HG03039 (cell line): ENCODE data around the gene NAPG.
"Not testable (repeated sequence)": the region's sequence is repeated elsewhere in the genome, so short reads cannot be mapped to it uniquely, and the experiment has no call there.

Source experiments
- ATAC-seq: cut with Tn5 transposase; IDR thresholded peaks from one replicate; pipeline ENCODE4 v1.9.1; 2021; ENCODE audit warnings: mild to moderate bottlenecking, moderate library complexity; ENCODE audit not compliant: unreplicated experiment

NAPG gene

DNA sequence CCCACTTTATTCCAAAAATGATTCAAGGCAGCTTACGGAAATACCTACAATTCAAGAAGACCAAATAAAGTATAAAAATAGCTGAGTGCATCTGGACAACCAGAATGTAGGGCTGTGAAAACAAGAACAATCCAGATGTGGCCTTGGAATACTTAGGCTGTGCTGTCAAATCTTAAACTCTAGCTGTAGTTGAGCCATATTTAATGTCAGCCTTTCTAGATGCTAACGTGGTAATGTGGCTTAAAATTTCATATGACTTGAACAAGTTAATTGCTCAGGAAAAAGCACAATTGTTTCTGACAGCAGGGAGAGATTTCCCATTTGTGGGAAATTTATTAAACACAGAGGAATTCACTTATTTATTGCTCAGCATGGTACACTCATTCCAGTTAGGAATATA lies 14.6 kb upstream of the NAPG start:
- ATAC-seq, result no peak

DNA sequence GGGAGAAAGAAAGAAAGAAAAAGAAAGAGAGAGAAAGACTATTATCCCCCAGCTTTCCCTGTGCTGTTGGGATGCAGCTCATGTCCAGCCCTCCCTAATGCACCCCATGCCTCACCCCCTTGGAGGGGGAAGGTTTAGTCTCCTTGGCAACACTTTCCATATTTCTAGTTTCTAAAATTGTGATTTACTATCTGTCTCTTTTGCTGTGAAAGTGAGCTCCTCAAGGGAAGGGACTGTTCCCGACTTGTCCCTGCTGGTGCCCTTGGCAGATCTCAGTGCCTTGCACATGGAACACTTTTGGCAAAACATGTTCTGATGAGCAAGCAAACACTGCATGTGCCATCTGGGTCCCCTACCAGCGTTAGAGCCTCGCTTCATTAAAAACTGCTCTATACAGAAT lies 11.7 kb upstream of the NAPG start:
- ATAC-seq, result no peak

DNA sequence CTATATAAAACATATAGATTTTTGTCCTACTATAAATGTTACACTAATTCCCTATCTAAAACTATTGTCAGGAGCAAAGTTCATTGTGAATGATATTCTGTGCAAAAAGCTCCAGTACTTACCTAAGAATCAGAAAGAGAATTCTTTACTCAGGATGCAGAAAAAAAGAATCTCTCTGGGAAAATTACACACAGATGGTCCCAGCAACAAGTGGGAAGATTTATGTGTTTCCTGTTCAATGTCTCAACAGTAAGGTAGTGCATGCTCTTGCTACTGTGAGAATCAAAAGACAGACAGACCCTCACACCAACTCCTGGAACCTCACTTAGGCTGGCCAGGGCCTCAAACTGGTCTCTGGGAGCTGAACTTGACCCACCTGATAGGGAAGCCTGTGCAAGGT lies 11.2 kb upstream of the NAPG start:
- ATAC-seq, result no peak

GRCh38 chr18:10515456-10515855 lies 10.4 kb upstream of the NAPG start:
- no peak for ATAC-seq

DNA sequence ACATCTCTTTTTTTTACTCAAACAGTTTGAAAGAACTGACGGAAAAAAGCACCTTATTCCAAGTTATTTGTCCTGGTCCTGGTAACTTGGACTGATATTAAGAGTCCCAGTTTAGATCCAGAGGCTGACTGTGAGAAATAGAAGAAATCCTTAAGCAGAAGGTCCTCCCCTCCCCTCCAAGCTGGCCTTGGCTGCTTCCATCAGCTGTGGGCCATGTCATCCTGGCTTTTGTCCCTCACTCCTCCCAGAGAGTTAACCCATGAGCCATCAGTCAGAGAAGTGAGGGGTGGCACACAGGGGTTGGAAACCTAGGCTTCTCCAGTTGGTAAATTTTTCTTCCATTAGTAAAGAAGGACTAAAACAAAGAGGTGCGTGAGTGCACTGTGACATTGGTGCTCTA lies 9.7 kb upstream of the NAPG start:
- no peak for ATAC-seq

- no peak for ATAC-seq
Observed at GRCh38 chr18:10518595-10519255, 7.1 kb upstream of the NAPG start.

DNA sequence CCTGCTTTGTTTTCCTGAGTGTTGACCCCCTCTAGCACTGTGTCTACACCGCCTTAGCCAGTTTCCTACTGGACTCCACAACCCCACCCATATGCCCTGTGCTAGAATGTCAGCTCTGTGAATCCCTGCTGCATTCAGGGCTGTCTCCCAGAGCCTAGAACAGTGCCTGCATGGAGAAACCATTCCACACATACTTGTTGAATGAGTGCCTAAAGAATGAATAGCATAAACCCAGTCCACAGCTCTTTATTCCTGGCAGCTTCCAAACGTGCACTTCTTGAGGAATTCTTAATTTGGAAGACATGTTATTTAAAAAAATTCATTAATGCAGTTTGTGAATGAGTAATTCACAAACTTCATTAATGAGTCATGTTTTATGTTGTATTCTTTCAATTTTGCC lies 6.5 kb upstream of the NAPG start:
- no peak for ATAC-seq

DNA sequence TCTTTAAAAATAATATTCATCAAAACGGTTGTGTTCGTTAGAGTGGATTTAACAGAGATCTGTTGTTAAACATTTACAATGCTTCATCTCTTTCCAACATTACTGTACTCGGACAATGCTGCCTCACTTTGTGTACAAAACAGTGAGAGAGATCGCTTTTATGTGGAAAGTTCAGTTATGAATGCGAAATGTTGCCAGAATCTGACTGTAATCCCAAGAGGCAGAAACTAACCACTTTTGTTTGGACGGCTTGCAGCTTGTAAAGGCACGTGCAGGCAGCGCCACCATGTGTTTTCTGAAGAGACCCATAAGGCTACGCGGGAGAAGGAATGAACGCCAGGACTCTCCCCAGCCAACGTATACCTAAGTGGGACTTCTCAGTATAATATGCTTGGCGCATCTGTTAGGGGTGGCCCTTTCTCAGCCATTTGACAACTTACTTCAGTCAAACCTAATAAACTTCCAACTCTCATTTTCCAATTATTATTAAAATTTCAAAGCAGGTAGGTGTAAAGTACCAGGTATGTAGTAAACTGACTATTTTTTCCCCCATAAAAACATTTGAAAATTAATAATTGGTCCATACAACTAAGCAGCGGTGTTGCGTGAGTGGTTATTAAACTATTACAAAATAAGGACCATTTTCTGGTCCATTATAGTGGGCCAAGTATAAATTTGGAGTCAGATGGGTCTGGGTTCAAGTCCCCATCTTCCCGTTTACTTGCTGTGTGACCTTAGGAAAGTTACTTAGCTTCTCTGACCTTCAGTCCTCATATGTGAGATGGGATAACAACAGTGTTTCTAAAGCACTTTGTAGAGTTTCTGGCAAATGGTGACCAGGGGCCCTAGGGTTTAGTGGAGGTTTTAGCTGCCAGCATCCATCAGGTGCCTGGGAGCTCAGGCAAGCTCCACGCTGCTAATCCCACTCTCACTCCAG lies 5.6 kb upstream of the NAPG start:
- ATAC-seq, result no peak

- ATAC-seq, result no peak
Observed at GRCh38 chr18:10521566-10521965, 4.3 kb upstream of the NAPG start.

DNA sequence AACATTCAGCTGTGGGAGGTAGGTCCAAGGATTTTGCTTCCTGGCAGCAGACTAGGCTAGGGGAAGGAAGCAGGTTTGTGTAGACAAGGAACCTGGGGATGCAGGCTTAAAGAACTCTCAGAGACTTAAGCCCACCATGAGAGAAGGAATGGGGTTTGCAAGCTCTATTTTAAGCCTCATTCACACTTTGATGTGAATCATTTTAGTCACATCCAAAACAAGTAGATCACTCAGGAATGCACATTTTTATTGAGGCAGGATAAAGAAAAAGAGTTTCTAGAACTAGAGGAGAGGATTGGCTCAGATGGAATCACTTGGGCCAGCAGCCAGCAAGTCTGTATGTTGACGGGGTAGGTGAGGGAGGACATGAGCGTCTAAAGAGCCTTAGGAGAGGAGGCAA lies 3.3 kb upstream of the NAPG start:
- ATAC-seq, result no peak

GRCh38 chr18:10523544-10523943 lies 2.3 kb upstream of the NAPG start:
- no peak for ATAC-seq

- no peak for ATAC-seq
Observed at GRCh38 chr18:10524507-10525370, 1.1 kb upstream of the NAPG start.

DNA sequence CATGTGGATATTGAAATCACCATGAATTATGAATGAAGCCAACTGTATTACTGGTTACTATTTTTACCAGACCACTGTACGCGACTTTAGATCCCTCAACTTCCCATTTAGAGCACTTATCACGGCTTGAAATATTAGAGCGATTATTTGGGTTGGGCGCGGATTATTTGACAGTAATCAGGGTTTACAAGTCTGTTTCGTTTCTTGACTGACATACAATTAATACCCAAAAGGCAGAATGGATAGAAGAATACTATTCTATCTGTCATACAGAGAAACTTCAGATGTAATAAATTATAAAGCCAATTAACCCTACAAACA lies 496 bp upstream of the NAPG start:
- no peak for ATAC-seq

DNA sequence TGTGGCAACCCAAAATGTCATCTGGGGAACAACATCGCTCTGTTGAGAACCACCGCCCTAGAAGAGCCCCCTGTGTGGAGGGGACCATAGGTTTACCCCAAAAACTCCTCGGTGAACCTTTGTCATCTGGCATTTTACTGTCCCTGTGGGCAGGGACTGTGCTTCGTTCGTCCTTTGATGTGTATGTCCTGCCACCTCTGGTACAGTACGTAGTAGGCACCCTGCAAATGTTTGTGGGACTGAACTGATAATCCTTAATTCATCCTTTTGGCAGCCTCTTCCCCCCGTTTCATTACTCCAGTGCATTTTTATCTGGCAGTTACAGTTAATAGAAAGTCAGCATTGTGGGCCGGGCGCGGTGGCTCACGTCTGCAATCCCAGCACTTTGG lies 728 bp downstream of the NAPG start:
- no peak for ATAC-seq

- ATAC-seq, result no peak
Observed at GRCh38 chr18:10528439-10528838, 2.6 kb downstream of the NAPG start.

DNA sequence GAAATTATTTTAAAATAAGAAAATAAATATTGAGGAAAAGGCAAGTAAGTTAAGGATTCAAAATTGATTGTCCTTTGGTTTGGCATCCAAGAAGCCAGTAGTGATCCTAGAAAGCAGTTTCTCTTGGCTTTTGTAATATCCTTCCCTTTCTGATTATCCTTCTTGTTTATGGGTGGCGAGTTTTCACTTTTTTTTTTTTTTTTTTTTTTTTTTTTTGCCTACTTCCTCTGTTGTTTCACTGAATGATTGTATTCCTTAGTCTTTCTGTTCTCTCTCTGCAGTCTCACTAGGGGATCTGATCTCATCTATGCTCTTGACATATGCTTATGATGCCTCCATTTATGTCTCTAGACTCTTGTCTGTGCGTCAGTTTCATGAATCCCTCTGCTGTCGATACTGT lies 4.2 kb downstream of the NAPG start:
- ATAC-seq, result no peak

GRCh38 chr18:10530852-10531251 lies 5.0 kb downstream of the NAPG start:
- no peak for ATAC-seq

DNA sequence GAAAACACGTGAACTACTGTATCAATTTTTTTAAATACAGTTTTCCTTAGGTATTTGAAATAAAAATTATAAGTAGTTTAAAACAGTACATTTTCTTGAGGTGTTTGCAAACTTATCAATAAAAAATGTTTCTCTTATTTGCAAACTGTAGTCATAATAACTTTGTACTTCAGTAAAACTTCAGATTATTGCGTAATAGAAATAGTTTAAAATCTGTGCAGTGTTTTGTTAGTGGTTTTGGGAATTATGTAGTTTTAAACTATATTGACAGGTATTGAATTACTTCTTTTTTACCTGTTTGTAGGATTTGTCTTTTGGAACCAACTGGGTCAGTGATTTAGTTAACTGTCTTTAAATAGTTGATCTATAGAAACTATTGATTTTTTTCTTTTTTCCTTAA lies 7.3 kb downstream of the NAPG start:
- ATAC-seq, result no peak

DNA sequence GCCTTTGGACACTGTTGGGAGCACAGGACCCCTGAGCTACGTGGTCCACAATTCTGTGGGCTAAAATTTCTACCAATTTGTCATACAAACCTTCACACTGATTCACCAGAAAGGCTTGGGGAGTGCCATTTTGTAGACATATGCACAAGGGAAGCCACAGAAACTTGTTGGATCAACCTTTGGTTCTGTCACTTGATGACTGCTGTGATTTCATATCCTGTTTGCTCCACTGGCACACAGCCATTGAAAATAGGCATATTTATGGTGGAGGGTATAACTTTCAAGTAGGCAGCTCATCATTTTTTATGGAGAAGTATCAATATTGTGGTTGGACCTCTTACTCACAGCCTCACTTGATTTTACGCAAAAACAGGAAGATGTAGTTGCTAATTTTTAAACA lies 10.5 kb downstream of the NAPG start:
- ATAC-seq, result no peak

GRCh38 chr18:10537765-10538164 lies 11.9 kb downstream of the NAPG start:
- ATAC-seq, result no peak

DNA sequence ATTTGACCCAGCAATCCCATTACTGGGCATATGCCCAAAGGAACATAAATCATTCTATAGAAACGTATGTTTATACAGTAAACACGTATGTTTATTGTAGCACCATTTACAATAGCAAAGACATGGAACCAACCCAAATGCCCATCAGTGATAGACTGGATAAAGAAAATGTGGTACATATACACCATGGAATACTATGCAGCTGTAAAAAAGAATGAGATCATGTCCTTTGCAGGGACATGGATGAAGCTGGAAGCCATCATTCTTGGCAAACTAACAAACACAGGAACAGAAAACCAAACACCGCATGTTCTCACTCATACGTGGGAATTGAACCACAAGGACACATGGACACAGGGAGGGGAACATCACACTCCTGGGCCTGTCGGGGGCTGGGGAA lies 13.3 kb downstream of the NAPG start:
- not testable (repeated sequence) for ATAC-seq

DNA sequence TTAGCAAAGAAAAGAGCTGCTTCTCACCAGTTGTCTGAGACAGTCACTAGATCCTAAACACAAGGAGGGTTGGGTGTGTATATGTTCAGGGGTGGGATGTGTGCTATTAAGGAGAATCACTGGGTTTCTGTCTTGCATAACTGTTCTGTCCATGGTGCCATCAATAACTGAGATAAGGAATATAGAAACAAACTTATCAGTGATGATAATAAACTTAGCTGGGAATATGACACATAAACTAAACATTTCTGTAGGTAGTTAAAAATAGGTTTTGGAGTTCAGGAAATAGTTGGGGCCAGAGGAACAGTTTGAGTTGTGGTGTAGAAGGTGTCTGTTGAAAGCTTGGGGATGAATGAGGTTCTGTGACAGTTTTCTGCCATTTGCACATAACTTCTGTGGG lies 17.4 kb downstream of the NAPG start:
- no peak for ATAC-seq
